H1 (cell line): ENCODE data around the gene PRKRIP1. TPM values are rescaled to one million over a fixed set of nuclear protein-coding genes. Genes with fewer than 3 reads are reported as not detected.

Experiments used
- CTCF ChIA-PET: fragments of 300-600 bp; sonication (Branson Sonifier 250); formaldehyde crosslinking; loops from one replicate; lab custom pipeline; 2021; ENCODE audit not compliant: partially characterized antibody; lab: Charles Lee
- POLR2A ChIA-PET: fragments of 300-600 bp; sonication (Branson Sonifier 250); formaldehyde crosslinking; loops from one replicate; lab custom pipeline; 2021; ENCODE audit warnings: inconsistent platforms; ENCODE audit not compliant: partially characterized antibody; lab: Charles Lee
- DNase-seq, 2 experiments: peaks; one replicate each; pipeline versions ENCODE4 v3.0.0 to v3.0.0-alpha.2; 2010 to 2022; ENCODE audit warnings: low spot score in 2 of 2, low read depth in 1 of 2, mixed read lengths in 1 of 2
- FAIRE-seq: peaks from 2 replicates; lab custom pipeline; 2011; peaks lifted over from hg19 to GRCh38; lab: Jason Lieb, UNC
- H2AFZ ChIP-seq: 2 replicates; pipeline ENCODE4 v1.8.1; 2012; ENCODE audit warnings: low read length, inconsistent platforms
- H2AK5ac ChIP-seq: 2 replicates; pipeline ENCODE4 v1.6.1; 2013; ENCODE audit warnings: low read depth, low read length
- H2BK120ac ChIP-seq: replicated peaks from 2 replicates; pipeline ENCODE3; 2013; ENCODE audit warnings: low read depth, low read length, inconsistent platforms
- H2BK12ac ChIP-seq: 2 replicates; pipeline ENCODE4 v1.6.1; 2013; ENCODE audit warnings: low read depth, low read length
- H2BK15ac ChIP-seq: 2 replicates; pipeline ENCODE4 v1.6.1; 2013; ENCODE audit warnings: low read length
- H2BK20ac ChIP-seq: 2 replicates; pipeline ENCODE4 v1.6.1; 2013; ENCODE audit warnings: low read length
- H2BK5ac ChIP-seq: 2 replicates; pipeline ENCODE4 v1.6.1; 2013; ENCODE audit warnings: low read depth, low read length
- H3K14ac ChIP-seq: 2 replicates; pipeline ENCODE4 v1.6.1; 2013; ENCODE audit warnings: inconsistent platforms; ENCODE audit not compliant: insufficient read length
- H3K18ac ChIP-seq: 2 replicates; pipeline ENCODE4 v1.6.1; 2013; ENCODE audit warnings: low read length; ENCODE audit errors: extremely low read depth
- H3K23ac ChIP-seq: 2 replicates; pipeline ENCODE4 v1.6.1; 2013; ENCODE audit warnings: inconsistent platforms; ENCODE audit not compliant: insufficient read length
- H3K23me2 ChIP-seq: 2 replicates; pipeline ENCODE4 v1.6.1; 2013; ENCODE audit warnings: low read depth, low read length
- H3K27ac ChIP-seq: 2 replicates; pipeline ENCODE4 v1.6.1; 2011; ENCODE audit warnings: low read depth, low read length, inconsistent platforms
- H3K27me3 ChIP-seq, 4 experiments: replicated peaks in 1 of 4; 1 replicate in 1 of 4; 2 replicates in 3 of 4; pipeline versions ENCODE4 v1.6.1 to v1.8.1; 2011 to 2013; ENCODE audit warnings: low read length in 3 of 4, mild to moderate bottlenecking in 3 of 4, inconsistent platforms in 2 of 4, mixed read lengths in 2 of 4, moderate library complexity in 1 of 4; ENCODE audit not compliant: control insufficient read depth in 3 of 4, insufficient read depth in 3 of 4; ENCODE audit errors: extremely low read depth in 1 of 4
- H3K36me3 ChIP-seq, 4 experiments: 2 replicates each; pipeline versions ENCODE4 v1.6.1 to v1.8.1; 2011 to 2013; ENCODE audit warnings: mild to moderate bottlenecking in 4 of 4, low read length in 3 of 4, moderate library complexity in 2 of 4, control low read depth in 1 of 4, inconsistent platforms in 1 of 4; ENCODE audit not compliant: insufficient read depth in 4 of 4, control insufficient read depth in 2 of 4
- H3K4ac ChIP-seq: replicated peaks from 2 replicates; pipeline ENCODE3; 2013; ENCODE audit warnings: low read length, low read depth, mixed read lengths, inconsistent platforms; ENCODE audit not compliant: insufficient read length
- H3K4me1 ChIP-seq, 4 experiments: replicated peaks in 1 of 4; 1 replicate in 1 of 4; 2 replicates in 3 of 4; pipeline versions ENCODE4 v1.6.1 to v1.8.1; 2011 to 2013; ENCODE audit warnings: low read length in 3 of 4, inconsistent platforms in 2 of 4, mixed read lengths in 1 of 4; ENCODE audit not compliant: insufficient read depth in 4 of 4, control insufficient read depth in 3 of 4
- H3K4me2 ChIP-seq, 2 experiments: 2 replicates each; pipeline versions ENCODE4 v1.6.1 to v1.8.1; 2011 to 2013; ENCODE audit warnings: low read depth in 2 of 2, low read length in 2 of 2, control low read depth in 1 of 2, inconsistent platforms in 1 of 2, mild to moderate bottlenecking in 1 of 2; ENCODE audit not compliant: insufficient read depth in 1 of 2
- H3K4me3 ChIP-seq, 4 experiments: fragments of 200-600, 300-600 bp in 1 of 4; sonication (generic), shearing (Covaris generic), sonication (Bioruptor Twin) in 1 of 4; 2 replicates each; pipeline versions ENCODE4 v1.5.1 to v1.8.1; 2011 to 2016; ENCODE audit warnings: low read length in 4 of 4, low read depth in 3 of 4, control low read depth in 2 of 4, inconsistent platforms in 2 of 4, mild to moderate bottlenecking in 2 of 4, mixed read lengths in 1 of 4, moderate library complexity in 1 of 4; ENCODE audit not compliant: insufficient read depth in 2 of 4; ENCODE audit errors: extremely low read depth in 1 of 4
- H3K56ac ChIP-seq: replicated peaks from 2 replicates; pipeline ENCODE3; 2013; ENCODE audit warnings: low read depth, mild to moderate bottlenecking, mixed read lengths, low read length, inconsistent platforms; ENCODE audit not compliant: insufficient read length
- H3K79me1 ChIP-seq: 2 replicates; pipeline ENCODE4 v1.6.1; 2013; ENCODE audit warnings: low read depth, low read length, control low read depth
- H3K79me2 ChIP-seq, 2 experiments: 2 replicates each; pipeline versions ENCODE4 v1.6.1 to v1.8.1; 2012 to 2013; ENCODE audit warnings: low read length in 2 of 2, mild to moderate bottlenecking in 2 of 2, inconsistent platforms in 1 of 2; ENCODE audit not compliant: insufficient read depth in 2 of 2, control insufficient read depth in 1 of 2
- H3K9ac ChIP-seq, 4 experiments: replicated peaks in 1 of 4; 1 replicate in 1 of 4; 2 replicates in 3 of 4; pipeline versions ENCODE4 v1.6.1 to v1.8.1; 2011 to 2013; ENCODE audit warnings: low read depth in 3 of 4, low read length in 3 of 4, control low read depth in 2 of 4, mild to moderate bottlenecking in 2 of 4, moderate library complexity in 2 of 4, inconsistent platforms in 1 of 4; ENCODE audit errors: extremely low read depth in 1 of 4
- H3K9me3 ChIP-seq, 2 experiments: 2 replicates each; pipeline versions ENCODE4 v1.6.1 to v1.8.1; 2012 to 2013; ENCODE audit warnings: mild to moderate bottlenecking in 2 of 2, moderate library complexity in 2 of 2, control low read depth in 1 of 2, inconsistent platforms in 1 of 2, low read depth in 1 of 2, low read length in 1 of 2, mixed read lengths in 1 of 2; ENCODE audit not compliant: insufficient read depth in 2 of 2
- H4K20me1 ChIP-seq, 2 experiments: replicated peaks in 1 of 2; 2 replicates each; pipeline versions ENCODE3 to v1.8.1; 2011 to 2013; ENCODE audit warnings: inconsistent platforms in 2 of 2, low read length in 2 of 2, mild to moderate bottlenecking in 1 of 2; ENCODE audit not compliant: insufficient read depth in 2 of 2, control insufficient read depth in 1 of 2
- H4K5ac ChIP-seq: 2 replicates; pipeline ENCODE4 v1.6.1; 2013; ENCODE audit warnings: low read length, low read depth, mixed read lengths, inconsistent platforms; ENCODE audit not compliant: insufficient read length
- H4K8ac ChIP-seq: 2 replicates; pipeline ENCODE4 v1.8.0; 2013; ENCODE audit warnings: mild to moderate bottlenecking, moderate library complexity, low read length, inconsistent platforms; ENCODE audit not compliant: insufficient read depth; ENCODE audit errors: extremely low read depth
- H4K91ac ChIP-seq: replicated peaks from 2 replicates; pipeline ENCODE3; 2013; ENCODE audit warnings: low read length, mixed read lengths, inconsistent platforms; ENCODE audit not compliant: insufficient read length
- BCL11A ChIP-seq, 2 experiments: IDR thresholded peaks; one replicate each; pipeline ENCODE4 v1.6.1; 2011; ENCODE audit warnings: low read depth in 2 of 2, low read length in 2 of 2, mild to moderate bottlenecking in 2 of 2
- WGBS, 2 experiments: shearing (Covaris generic) in 1 of 2; methylation state at CpG; one replicate each; pipeline versions ENCODE4 v1.1.6 to v1.1.7; 2013 to 2015; ENCODE audit warnings: low lambda C conversion rate in 2 of 2, mixed read lengths in 2 of 2, inconsistent platforms in 1 of 2, low coverage in 1 of 2, missing lambda C conversion rate in 1 of 2; ENCODE audit not compliant: insufficient replicate concordance in 2 of 2, insufficient coverage in 1 of 2, insufficient read length in 1 of 2; ENCODE audit errors: extremely low coverage in 1 of 2, missing lambda C conversion rate in 1 of 2; 5-methylcytosine and 5-hydroxymethylcytosine counted together
- polyA plus RNA-seq, 7 experiments: library from polyadenylated mRNA; depleted of rRNA in 3 of 7; stranded (reverse) in 5 of 7; unstranded in 2 of 7; fragments of >200 nt in 5 of 7; fragments of 200-250 nt in 2 of 7; gene quantifications; 1 replicate in 5 of 7; 2 replicates in 1 of 7; 4 replicates in 1 of 7; pipeline versions ENCODE4 v1.2.1 to v1.2.3, GENCODE V29; 2011 to 2013; ENCODE audit warnings: missing spikeins in 2 of 7, mixed read lengths in 2 of 7
- total RNA-seq: library from RNA; stranded (reverse); fragmentation: NEBNext Ultra II Directional; extraction: Animal tissue kit (Norgen Biotek cat#: 25700); gene quantifications from 2 replicates; pipeline ENCODE4 v1.2.1, GENCODE V29; 2021

The PRKRIP1 gene
- total and polyA plus RNA-seq, 2 of the 8 experiments (the other 6 are each of a cell fraction or from before 2014, with no cell fraction given): 11.1 to 22.0 TPM

DNA sequence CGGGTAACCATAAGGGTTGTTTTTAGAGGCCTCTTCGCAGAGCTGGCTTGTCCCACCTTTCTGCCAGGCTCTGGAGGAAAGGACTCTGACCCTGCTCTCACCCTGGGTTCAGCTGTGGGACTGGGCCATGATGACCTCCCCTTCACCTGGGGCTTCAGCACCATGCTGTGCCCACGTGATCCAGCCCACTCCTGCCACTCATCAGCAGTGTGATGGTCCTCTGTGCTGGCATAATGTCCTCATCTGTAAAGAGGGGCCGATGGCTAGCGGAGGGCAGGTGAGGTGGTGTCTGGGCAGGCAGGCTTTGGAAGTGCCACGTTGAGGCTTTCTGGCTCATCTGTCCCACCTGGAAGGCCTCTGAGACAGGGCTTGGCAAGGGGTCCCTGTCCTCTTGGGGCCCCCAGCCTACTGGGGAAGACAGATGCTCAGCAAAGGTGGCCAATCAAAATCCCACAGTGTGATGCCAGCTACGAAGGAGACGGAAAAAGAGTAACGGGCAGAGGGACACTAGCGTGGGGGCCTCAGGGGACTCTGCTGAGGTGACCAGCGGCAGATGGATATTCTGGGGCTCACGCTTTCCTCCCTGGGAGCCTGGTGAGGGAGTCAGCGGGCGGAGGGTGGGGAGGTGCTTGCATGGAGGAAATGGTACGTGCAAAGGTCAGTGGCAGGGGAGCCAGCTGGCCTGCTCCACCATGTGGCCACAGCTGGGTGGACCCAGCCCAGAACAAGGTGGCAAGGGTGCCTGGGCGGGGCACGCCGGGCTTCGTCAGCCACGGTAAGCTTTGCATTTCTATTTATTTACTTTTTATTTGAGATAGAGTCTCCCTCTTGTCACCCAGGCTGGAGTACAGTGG, 74.0 kb downstream of the PRKRIP1 start:
- TF ChIP-seq BCL11A (IDR thresholded peaks at IDR 0.05; ENCODE audit: low read depth in 2 of 2, low read length in 2 of 2): no peak
- H3K14ac ChIP-seq: no peak overlapping the region
- no peak overlapping the region for H3K9ac ChIP-seq
- H3K18ac ChIP-seq: no peak overlapping the region
- H2BK120ac ChIP-seq: no peak overlapping the region
- no peaks in the 10 kb centered on the region for H3K79me2 ChIP-seq
- H2BK20ac ChIP-seq: no peak overlapping the region
- H4K91ac ChIP-seq: no peak overlapping the region
- H3K4me1 ChIP-seq: peaks cover 0 to 3% (median 0%) of the 10 kb centered on the region in 4 experiments; a peak in 1 of 7 replicates
- H2BK15ac ChIP-seq: no peak overlapping the region
- no peak overlapping the region for H2BK5ac ChIP-seq
- H3K27ac ChIP-seq: no peak overlapping the region
- peaks cover 0 to 12% of the 10 kb centered on the region in 2 experiments for H4K20me1 ChIP-seq
- no peak overlapping the region for H4K5ac ChIP-seq
- no peaks in the 10 kb centered on the region; the same call in 1 of the 2 replicates for H3K23me2 ChIP-seq
- no peaks in the 10 kb centered on the region for H3K9me3 ChIP-seq
- H3K4me2 ChIP-seq: no peak overlapping the region
- H3K27me3 ChIP-seq: no peaks in the 10 kb centered on the region; a peak in 1 of 7 replicates
- no peaks in the 10 kb centered on the region for H3K79me1 ChIP-seq
- no peak overlapping the region for H2AFZ ChIP-seq
- H3K23ac ChIP-seq: no peak overlapping the region
- no peak overlapping the region for H3K56ac ChIP-seq
- DNase-seq (peak in 1 of 2 experiments; percentile 38), FAIRE-seq (no peak)
- no peak overlapping the region for H3K4ac ChIP-seq
- 81% methylated on average over 20 of the region's 20 CpGs; no CpG with 5 or more reads in 1 of the 2 experiments for WGBS, 2 experiments
- H2AK5ac ChIP-seq: no peak overlapping the region
- H3K36me3 ChIP-seq: peaks cover 2 to 14% (median 8%) of the 10 kb centered on the region in 4 experiments; a peak in 6 of 8 replicates
- CTCF ChIA-PET: interaction anchor here (0.6 to 1.5 kb wide), 3 partner anchors 10 to 858 kb away, joined by 3 read pairs; no protein-coding TSS in a partner anchor
- H3K4me3 ChIP-seq: no peak overlapping the region
- H4K8ac ChIP-seq: no peak overlapping the region
- POLR2A ChIA-PET: interaction anchor here (0.8 to 1.5 kb wide), 4 partner anchors 11 to 191 kb away, joined by 3 read pairs; no protein-coding TSS in a partner anchor
- H2BK12ac ChIP-seq: no peak overlapping the region
